Endothelial cell of umbilical vein (primary cell): ENCODE data around the gene MLEC. TPM values are rescaled to one million over a fixed set of nuclear protein-coding genes. Genes with fewer than 3 reads are reported as not detected.

Experiments
- BruUV-seq: library from RNA; stranded (reverse); fragments of 400-500 nt; replicated peaks from 2 replicates; lab custom pipeline; 2021; lab: Mats Ljungman, UMichigan
- CTCF ChIA-PET: fragments of 300-600, 350-600 bp; sonication (Branson Sonifier 250); formaldehyde crosslinking; loops from one replicate; lab custom pipeline; 2021; ENCODE audit warnings: antibody characterized with exemption, inconsistent platforms; lab: Charles Lee
- POLR2A ChIA-PET: fragments of 300-600, 350-600 bp; sonication (Branson Sonifier 250); formaldehyde crosslinking; loops from one replicate; lab custom pipeline; 2021; ENCODE audit warnings: antibody characterized with exemption, inconsistent platforms; lab: Charles Lee
- DNase-seq: peaks from one replicate; pipeline ENCODE4 v3.0.0-alpha.2; 2011; ENCODE audit warnings: low read depth, low spot score
- FAIRE-seq: peaks from 2 replicates; lab custom pipeline; 2011; peaks lifted over from hg19 to GRCh38; lab: Jason Lieb, UNC
- H2AFZ ChIP-seq: 2 replicates; pipeline ENCODE4 v1.6.0; 2012; ENCODE audit warnings: low read depth, low read length, control low read depth, inconsistent platforms
- H3K27ac ChIP-seq: 2 replicates; pipeline ENCODE4 v1.5.1; 2011; ENCODE audit warnings: low read depth, mild to moderate bottlenecking, control low read depth, low read length, moderate library complexity; ENCODE audit not compliant: insufficient read depth
- H3K27me3 ChIP-seq, 2 experiments: 2 replicates each; pipeline versions ENCODE4 v1.6.0 to v1.6.1; 2011; ENCODE audit warnings: low read length in 2 of 2, mixed read lengths in 1 of 2; ENCODE audit not compliant: control insufficient read depth in 2 of 2, insufficient read depth in 2 of 2
- H3K36me3 ChIP-seq, 2 experiments: 2 replicates in 1 of 2; 3 replicates in 1 of 2; pipeline ENCODE4 v1.5.1; 2011; ENCODE audit warnings: low read length in 2 of 2, mild to moderate bottlenecking in 1 of 2, moderate library complexity in 1 of 2; ENCODE audit not compliant: control insufficient read depth in 2 of 2, insufficient read depth in 2 of 2; ENCODE audit errors: extremely low read depth in 1 of 2
- H3K4me1 ChIP-seq: 3 replicates; pipeline ENCODE4 v1.5.1; 2011; ENCODE audit warnings: mild to moderate bottlenecking, low read length; ENCODE audit not compliant: control insufficient read depth, insufficient read depth; ENCODE audit errors: extremely low read depth
- H3K4me2 ChIP-seq: 2 replicates; pipeline ENCODE4 v1.6.1; 2011; ENCODE audit warnings: low read length, control low read depth, mixed read lengths; ENCODE audit not compliant: insufficient read depth
- H3K4me3 ChIP-seq, 3 experiments: fragments of 200-600 bp in 1 of 3; sonication (generic), shearing (Covaris generic) in 1 of 3; replicated peaks in 1 of 3; 2 replicates each; pipeline ENCODE4 v1.5.1; 2011 to 2016; ENCODE audit warnings: control low read depth in 3 of 3, low read length in 3 of 3, mild to moderate bottlenecking in 2 of 3, inconsistent platforms in 1 of 3, low read depth in 1 of 3, moderate library complexity in 1 of 3; ENCODE audit not compliant: insufficient read depth in 1 of 3
- H3K79me2 ChIP-seq: 2 replicates; pipeline ENCODE4 v1.6.0; 2012; ENCODE audit warnings: low read length, inconsistent platforms; ENCODE audit not compliant: control insufficient read depth, insufficient read depth
- H3K9ac ChIP-seq: replicated peaks from 2 replicates; pipeline ENCODE3; 2011; ENCODE audit warnings: low read length, control low read depth; ENCODE audit not compliant: insufficient read depth; ENCODE audit errors: extremely low read depth
- H3K9me1 ChIP-seq: replicated peaks from 3 replicates; pipeline ENCODE4 v1.6.0; 2011; ENCODE audit warnings: mild to moderate bottlenecking, low read length; ENCODE audit not compliant: control insufficient read depth, insufficient read depth; ENCODE audit errors: extremely low read depth
- H3K9me3 ChIP-seq: replicated peaks from 2 replicates; pipeline ENCODE4 v1.5.1; 2012; ENCODE audit warnings: low read length, inconsistent platforms; ENCODE audit not compliant: control insufficient read depth, insufficient read depth
- H4K20me1 ChIP-seq: replicated peaks from 2 replicates; pipeline ENCODE3; 2011; ENCODE audit warnings: mild to moderate bottlenecking, low read length; ENCODE audit not compliant: control insufficient read depth, insufficient read depth; ENCODE audit errors: extremely low read depth
- CTCF ChIP-seq, 2 donors: IDR thresholded peaks; 1 replicate in 1 of 2; 2 replicates in 1 of 2; pipeline ENCODE4 v1.5.1; 2011; ENCODE audit warnings: low read length in 2 of 2, mild to moderate bottlenecking in 2 of 2, moderate library complexity in 2 of 2, control low read depth in 1 of 2, inconsistent platforms in 1 of 2, low read depth in 1 of 2; ENCODE audit not compliant: insufficient read depth in 1 of 2; ENCODE audit errors: extremely low read depth in 1 of 2
- EZH2 ChIP-seq: IDR thresholded peaks from 2 replicates; pipeline ENCODE4 v1.6.1; 2012; ENCODE audit warnings: borderline replicate concordance, low read depth, mild to moderate bottlenecking, moderate library complexity, low read length, inconsistent platforms; ENCODE audit not compliant: severe bottlenecking
- FOS ChIP-seq: IDR thresholded peaks from 2 replicates; pipeline ENCODE4 v1.6.1; 2011; ENCODE audit warnings: mild to moderate bottlenecking, low read length, moderate library complexity, borderline replicate concordance; ENCODE audit not compliant: insufficient read depth
- GATA2 ChIP-seq: IDR thresholded peaks from 2 replicates; pipeline ENCODE4 v1.7.0; 2011; ENCODE audit warnings: low read depth, mild to moderate bottlenecking, moderate library complexity, mixed read lengths, low read length; ENCODE audit not compliant: insufficient read length, insufficient read depth
- JUN ChIP-seq: IDR thresholded peaks from 2 replicates; pipeline ENCODE4 v1.6.1; 2011; ENCODE audit warnings: borderline replicate concordance, low read depth; ENCODE audit not compliant: insufficient read length, insufficient read depth
- MAX ChIP-seq: IDR thresholded peaks from 2 replicates; pipeline ENCODE4 v1.6.1; 2011; ENCODE audit not compliant: insufficient read depth, insufficient read length
- MYC ChIP-seq: IDR thresholded peaks from one replicate; pipeline ENCODE4 v1.6.1; 2011; ENCODE audit warnings: mild to moderate bottlenecking, low read depth, low read length
- POLR2A ChIP-seq: IDR thresholded peaks from 2 replicates; pipeline ENCODE4 v1.6.1; 2012; ENCODE audit warnings: low read depth, mild to moderate bottlenecking, control low read depth, low read length
- POLR2AphosphoS5 ChIP-seq: IDR thresholded peaks from 2 replicates; pipeline ENCODE4 v1.6.1; 2012; ENCODE audit warnings: low read depth, mild to moderate bottlenecking, control low read depth, low read length, moderate library complexity; ENCODE audit not compliant: insufficient read depth
- dilution Hi-C: fragments of 300-500 bp; cut with MboI; formaldehyde crosslinking; loops from one replicate; pipeline ENCODE4 v1.15.0; 2019; ENCODE audit warnings: low sequenced_read_pairs; ENCODE audit not compliant: extremely low pct_ligation_motif_present
- intact Hi-C: fragments of 100-400 bp; cut with micrococcal nuclease; formaldehyde crosslinking; loops from one replicate; pipeline ENCODE4 v1.10.0; 2022
- polyA plus RNA-seq, 4 experiments: library from polyadenylated mRNA; depleted of rRNA in 3 of 4; stranded (reverse) in 3 of 4; unstranded in 1 of 4; fragments of >200 nt; gene quantifications; 2 replicates each; pipeline versions ENCODE4 v1.2.1 to v1.2.3, GENCODE V29; 2011 to 2012; ENCODE audit warnings: missing spikeins in 1 of 4
- total RNA-seq: library from RNA; stranded (reverse); gene quantifications from 2 replicates; pipeline ENCODE4 v1.2.3, GENCODE V29; 2021

The MLEC gene
- total and polyA plus RNA-seq, 2 donors (not counting 3 experiments of a cell fraction or from before 2014, with no cell fraction given): 28.4 to 144 TPM

GRCh38 chr12:120700886-120701285 lies 13.9 kb downstream of the MLEC start:
- DNase-seq (no peak), FAIRE-seq (no peak)
- Histone ChIP-seq H3K27ac (no peak overlapping the region), H3K27me3 (no peaks in the 10 kb centered on the region), H3K9ac (no peak overlapping the region), H2AFZ (no peak overlapping the region), H3K9me3 (no peaks in the 10 kb centered on the region), H4K20me1 (no peaks in the 10 kb centered on the region), H3K79me2 (no peaks in the 10 kb centered on the region), H3K4me1 (peaks cover 17% of the 10 kb centered on the region), H3K36me3 (peaks cover 19 to 32% of the 10 kb centered on the region in 2 experiments), H3K9me1 (no peaks in the 10 kb centered on the region), H3K4me3 (no peak overlapping the region), H3K4me2 (no peak overlapping the region)
- intact Hi-C loops: no loop called here
- POLR2A ChIA-PET: no interaction called here
- dilution Hi-C loops: no loop called here
- TF ChIP-seq CTCF (IDR thresholded peaks at IDR 0.05; ENCODE audit: extremely low read depth in 1 of 2, insufficient read depth in 1 of 2, low read depth in 1 of 2, low read length in 2 of 2) (no peak), POLR2A (no peak), MAX (no peak), EZH2 (no peak), GATA2 (no peak), MYC (no peak), POLR2AphosphoS5 (no peak), FOS (no peak), JUN (no peak)
- CTCF ChIA-PET: interaction anchor here (1.7 kb wide), 1 partner anchor 9 kb away, joined by 4 read pairs; the partner anchor contains the start of gene UNC119B
- no TSS peak for BruUV-seq
